Caco-2 (cell line): ENCODE data around the gene CD300LB. TPM values are rescaled to one million over a fixed set of nuclear protein-coding genes. Genes with fewer than 3 reads are reported as not detected.
"Not testable (repeated sequence)": the region's sequence is repeated elsewhere in the genome, so short reads cannot be mapped to it uniquely, and the experiment has no call there.

Experiments used
- BruUV-seq: library from RNA; stranded (reverse); fragments of 400-500 nt; replicated peaks from 2 replicates; lab custom pipeline; 2021; lab: Mats Ljungman, UMichigan
- CTCF ChIA-PET: fragments of 300-600 bp; sonication (Branson Sonifier 250); formaldehyde crosslinking; loops from one replicate; lab custom pipeline; 2022; ENCODE audit warnings: antibody characterized with exemption; lab: Charles Lee
- POLR2A ChIA-PET: fragments of 300-600 bp; sonication (Branson Sonifier 250); formaldehyde crosslinking; loops from one replicate; lab custom pipeline; 2022; ENCODE audit warnings: antibody characterized with exemption; lab: Charles Lee
- DNase-seq, 2 experiments: peaks; one replicate each; pipeline versions ENCODE4 v3.0.0 to v3.0.0-alpha.2; 2020 to 2022
- H3K27me3 ChIP-seq: replicated peaks from 2 replicates; pipeline ENCODE4 v1.6.0; 2011; ENCODE audit warnings: low read length; ENCODE audit not compliant: control insufficient read depth, insufficient read depth
- H3K36me3 ChIP-seq: 2 replicates; pipeline ENCODE4 v1.5.1; 2011; ENCODE audit warnings: low read length; ENCODE audit not compliant: control insufficient read depth, insufficient read depth
- H3K4me1 ChIP-seq: fragments of 250-450 bp; sonication (Bioruptor Pico); 2 replicates; pipeline ENCODE4 v1.5.1; 2020; ENCODE audit warnings: mild to moderate bottlenecking
- H3K4me3 ChIP-seq: 2 replicates; pipeline ENCODE4 v1.5.1; 2011; ENCODE audit warnings: low read depth, mild to moderate bottlenecking, control low read depth, low read length
- H3K9me3 ChIP-seq: fragments of 250-450 bp; sonication (Bioruptor Pico); 2 replicates; pipeline ENCODE4 v1.5.1; 2020; ENCODE audit warnings: mild to moderate bottlenecking, moderate library complexity
- H3K27ac Mint-ChIP-seq: one replicate; pipeline ENCODE4 v1.8.0; 2022; ENCODE audit warnings: mixed read lengths; ENCODE audit not compliant: unreplicated experiment
- H3K27me3 Mint-ChIP-seq: one replicate; pipeline ENCODE4 v1.8.0; 2022; ENCODE audit warnings: mixed read lengths; ENCODE audit not compliant: insufficient read depth, unreplicated experiment
- H3K36me3 Mint-ChIP-seq: one replicate; pipeline ENCODE4 v1.8.0; 2022; ENCODE audit warnings: mild to moderate bottlenecking, mixed read lengths; ENCODE audit not compliant: insufficient read depth, unreplicated experiment
- H3K4me1 Mint-ChIP-seq: one replicate; pipeline ENCODE4 v1.8.0; 2022; ENCODE audit warnings: low read depth, mixed read lengths; ENCODE audit not compliant: unreplicated experiment
- H3K4me3 Mint-ChIP-seq: one replicate; pipeline ENCODE4 v1.8.0; 2022; ENCODE audit warnings: mild to moderate bottlenecking, moderate library complexity, mixed read lengths; ENCODE audit not compliant: unreplicated experiment
- H3K9me3 Mint-ChIP-seq: one replicate; pipeline ENCODE4 v1.8.0; 2022; ENCODE audit warnings: mixed read lengths; ENCODE audit not compliant: unreplicated experiment
- CTCF ChIP-seq, 2 experiments: fragments of 200-600 bp in 1 of 2; IDR thresholded peaks; 1 replicate in 1 of 2; 2 replicates in 1 of 2; pipeline versions ENCODE4 v1.5.1 to v1.8.0; 2011 to 2022; ENCODE audit warnings: antibody characterized with exemption in 1 of 2, control low read depth in 1 of 2, inconsistent platforms in 1 of 2, low read depth in 1 of 2, low read length in 1 of 2, mild to moderate bottlenecking in 1 of 2, moderate library complexity in 1 of 2; ENCODE audit not compliant: insufficient read depth in 1 of 2, severe bottlenecking in 1 of 2, unreplicated experiment in 1 of 2
- intact Hi-C: fragments of 100-400 bp; cut with micrococcal nuclease; formaldehyde crosslinking; loops from one replicate; pipeline ENCODE4 v1.10.0; 2022; ENCODE audit not compliant: unreplicated experiment
- total RNA-seq: library from RNA; stranded (reverse); gene quantifications from 2 replicates; pipeline ENCODE4 v1.2.3, GENCODE V29; 2022

Gene CD300LB
- total RNA-seq, 1 experiment from 2014 or later = not detected

- peaks cover 10% of the 10 kb centered on the region for H3K27me3 Mint-ChIP-seq
- Histone ChIP-seq H3K36me3 (no peaks in the 10 kb centered on the region), H3K4me3 (no peak overlapping the region), H3K9me3 (no peaks in the 10 kb centered on the region), H3K4me1 (no peaks in the 10 kb centered on the region), H3K27me3 (no peaks in the 10 kb centered on the region)
- CTCF ChIA-PET = interaction anchor here (0.8 kb wide), 1 partner anchor 9 kb away, joined by 4 read pairs; no protein-coding TSS in a partner anchor
- peaks cover 9% of the 10 kb centered on the region for H3K9me3 Mint-ChIP-seq
- no peak overlapping the region for H3K4me3 Mint-ChIP-seq
- TF ChIP-seq CTCF (IDR thresholded peaks at IDR 0.05; ENCODE audit: insufficient read depth in 1 of 2, low read depth in 1 of 2, low read length in 1 of 2, severe bottlenecking in 1 of 2, unreplicated experiment in 1 of 2) = no peak
- intact Hi-C loops = loop anchor here (10.0 kb wide), 1 partner anchor 114 kb away; no protein-coding TSS in a partner anchor
- H3K4me1 Mint-ChIP-seq = no peaks in the 10 kb centered on the region
- POLR2A ChIA-PET = no interaction called here
- H3K27ac Mint-ChIP-seq = no peak overlapping the region
- H3K36me3 Mint-ChIP-seq = no peaks in the 10 kb centered on the region
- no peak for DNase-seq
- no TSS peak for BruUV-seq
These were observed 40.6 kb downstream of the CD300LB start for GRCh38 chr17:74490716-74491115.

- CTCF ChIA-PET, H3K4me1 Mint-ChIP-seq, H3K27me3 ChIP-seq, POLR2A ChIA-PET, H3K36me3 Mint-ChIP-seq, H3K27ac Mint-ChIP-seq, H3K9me3 Mint-ChIP-seq, DNase-seq, intact Hi-C loops, H3K4me3 Mint-ChIP-seq, H3K9me3 ChIP-seq, H3K36me3 ChIP-seq, BruUV-seq, H3K4me3 ChIP-seq, H3K4me1 ChIP-seq: not testable (repeated sequence)
- peaks cover 10% of the 10 kb centered on the region for H3K27me3 Mint-ChIP-seq
These were observed 43.0 kb downstream of the CD300LB start for GRCh38 chr17:74488276-74488675.

- Mint-ChIP-seq H3K36me3 (no peaks in the 10 kb centered on the region), H3K4me3 (no peak overlapping the region), H3K27me3 (peaks cover 25% of the 10 kb centered on the region), H3K9me3 (peaks cover 9% of the 10 kb centered on the region), H3K4me1 (no peaks in the 10 kb centered on the region), H3K27ac (no peak overlapping the region)
- intact Hi-C loops = no loop called here
- TF ChIP-seq CTCF (IDR thresholded peaks at IDR 0.05; ENCODE audit: insufficient read depth in 1 of 2, low read depth in 1 of 2, low read length in 1 of 2, severe bottlenecking in 1 of 2, unreplicated experiment in 1 of 2) = no peak
- Histone ChIP-seq H3K9me3 (no peaks in the 10 kb centered on the region), H3K4me1 (no peaks in the 10 kb centered on the region), H3K36me3 (no peaks in the 10 kb centered on the region), H3K4me3 (no peak overlapping the region), H3K27me3 (no peaks in the 10 kb centered on the region)
- CTCF ChIA-PET = no interaction called here
- POLR2A ChIA-PET = no interaction called here
- BruUV-seq = no TSS peak
- DNase-seq = no peak
These were observed 45.4 kb downstream of the CD300LB start for GRCh38 chr17:74485841-74486240.
